ENCODE measurements around the gene LAIR1. TPM values are rescaled to one million over a fixed set of nuclear protein-coding genes. Genes with fewer than 3 reads are reported as not detected.

LAIR1 gene
- total RNA-seq, 1 donor from 2014 or later: 1.0 TPM

DNA sequence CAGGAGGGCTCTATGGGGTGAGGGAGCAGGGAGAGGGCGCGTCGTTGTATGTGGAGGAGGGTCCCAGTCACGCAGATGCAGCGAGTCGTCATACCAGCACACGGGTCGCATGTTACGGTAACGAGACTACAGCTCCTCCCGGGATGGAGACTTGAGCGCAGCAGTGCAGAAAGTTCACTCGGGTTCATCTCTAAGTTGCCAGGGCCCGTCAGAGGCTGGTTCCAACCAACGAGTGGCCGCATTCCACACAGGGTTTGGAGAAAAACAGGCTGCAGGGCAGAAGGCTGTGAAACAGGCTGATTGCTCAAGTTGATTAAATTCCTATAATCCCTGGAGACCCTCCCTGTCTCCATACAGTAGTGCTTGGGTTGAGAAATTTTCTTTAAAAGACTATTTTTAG is 28.6 kb upstream of the LAIR1 start:
- DNase-seq (ENCODE audit: low read depth): no peak
- Histone ChIP-seq H3K27me3 (ENCODE audit: control insufficient read depth, insufficient read depth, low read length) (peaks cover 9% of the 10 kb centered on the region), H3K4me3 (ENCODE audit: low read depth, low read length) (no peak overlapping the region), H3K36me3 (ENCODE audit: control insufficient read depth, insufficient read depth, low read length) (no peaks in the 10 kb centered on the region)
- TF ChIP-seq, protein P1, sequence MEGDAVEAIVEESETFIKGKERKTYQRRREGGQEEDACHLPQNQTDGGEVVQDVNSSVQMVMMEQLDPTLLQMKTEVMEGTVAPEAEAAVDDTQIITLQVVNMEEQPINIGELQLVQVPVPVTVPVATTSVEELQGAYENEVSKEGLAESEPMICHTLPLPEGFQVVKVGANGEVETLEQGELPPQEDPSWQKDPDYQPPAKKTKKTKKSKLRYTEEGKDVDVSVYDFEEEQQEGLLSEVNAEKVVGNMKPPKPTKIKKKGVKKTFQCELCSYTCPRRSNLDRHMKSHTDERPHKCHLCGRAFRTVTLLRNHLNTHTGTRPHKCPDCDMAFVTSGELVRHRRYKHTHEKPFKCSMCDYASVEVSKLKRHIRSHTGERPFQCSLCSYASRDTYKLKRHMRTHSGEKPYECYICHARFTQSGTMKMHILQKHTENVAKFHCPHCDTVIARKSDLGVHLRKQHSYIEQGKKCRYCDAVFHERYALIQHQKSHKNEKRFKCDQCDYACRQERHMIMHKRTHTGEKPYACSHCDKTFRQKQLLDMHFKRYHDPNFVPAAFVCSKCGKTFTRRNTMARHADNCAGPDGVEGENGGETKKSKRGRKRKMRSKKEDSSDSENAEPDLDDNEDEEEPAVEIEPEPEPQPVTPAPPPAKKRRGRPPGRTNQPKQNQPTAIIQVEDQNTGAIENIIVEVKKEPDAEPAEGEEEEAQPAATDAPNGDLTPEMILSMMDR (IDR thresholded peaks at IDR 0.05; ENCODE audit: insufficient read depth, low read length, poor library complexity, severe bottlenecking): no peak

DNA sequence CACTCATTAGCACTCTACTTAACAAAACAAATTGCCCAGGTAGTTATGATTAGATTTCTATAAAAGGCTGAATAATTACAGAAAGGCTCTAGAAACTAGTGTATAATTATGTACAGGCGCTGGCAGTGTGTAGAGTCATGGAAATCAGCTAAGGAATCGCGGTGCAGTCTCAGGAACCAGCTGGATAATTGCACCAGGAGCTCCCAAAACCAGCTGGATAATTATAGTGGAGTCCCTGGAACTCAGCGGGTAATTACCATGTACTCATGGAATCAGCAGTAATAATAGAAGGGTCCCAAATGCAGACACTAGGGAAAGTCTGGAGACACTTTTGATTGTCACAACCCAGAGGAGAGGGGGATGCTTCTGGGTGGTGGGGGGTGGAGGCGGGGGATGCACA is 27.4 kb upstream of the LAIR1 start:
- Histone ChIP-seq H3K27me3 (ENCODE audit: control insufficient read depth, insufficient read depth, low read length) (peaks cover 16% of the 10 kb centered on the region), H3K36me3 (ENCODE audit: control insufficient read depth, insufficient read depth, low read length) (no peaks in the 10 kb centered on the region), H3K4me3 (ENCODE audit: low read depth, low read length) (no peak overlapping the region)
- TF ChIP-seq, protein P1 (IDR thresholded peaks at IDR 0.05; ENCODE audit: insufficient read depth, low read length, poor library complexity, severe bottlenecking): no peak
- DNase-seq (ENCODE audit: low read depth): no peak

DNA sequence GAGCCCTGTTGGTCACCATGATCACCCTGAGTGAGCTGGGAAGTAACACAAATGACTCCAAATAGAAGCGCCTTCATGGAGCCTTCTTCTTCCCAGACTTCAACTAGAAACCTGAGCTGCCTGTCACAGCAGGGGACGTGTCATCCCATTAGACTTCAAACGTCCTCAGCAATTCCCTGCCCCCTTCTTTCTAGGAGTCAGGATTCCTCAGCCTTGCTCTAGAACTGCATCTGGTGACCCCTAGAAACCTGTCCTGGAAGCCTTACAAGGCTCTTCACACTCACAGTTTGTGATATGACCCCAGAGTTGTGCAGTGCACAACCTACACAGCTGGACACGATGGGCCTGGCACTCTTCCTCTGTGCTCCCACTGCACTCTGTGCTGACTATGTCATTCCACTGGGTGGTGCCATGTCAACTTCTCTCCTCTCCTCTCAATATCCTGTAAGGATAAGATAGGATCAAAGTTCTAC is 26.9 kb upstream of the LAIR1 start:
- Histone ChIP-seq H3K36me3 (ENCODE audit: control insufficient read depth, insufficient read depth, low read length) (no peaks in the 10 kb centered on the region), H3K4me3 (ENCODE audit: low read depth, low read length) (no peak overlapping the region), H3K27me3 (ENCODE audit: control insufficient read depth, insufficient read depth, low read length) (peaks cover 16% of the 10 kb centered on the region)
- no peak for DNase-seq (ENCODE audit: low read depth)
- TF ChIP-seq, protein P1 (IDR thresholded peaks at IDR 0.05; ENCODE audit: insufficient read depth, low read length, poor library complexity, severe bottlenecking): no peak

DNA sequence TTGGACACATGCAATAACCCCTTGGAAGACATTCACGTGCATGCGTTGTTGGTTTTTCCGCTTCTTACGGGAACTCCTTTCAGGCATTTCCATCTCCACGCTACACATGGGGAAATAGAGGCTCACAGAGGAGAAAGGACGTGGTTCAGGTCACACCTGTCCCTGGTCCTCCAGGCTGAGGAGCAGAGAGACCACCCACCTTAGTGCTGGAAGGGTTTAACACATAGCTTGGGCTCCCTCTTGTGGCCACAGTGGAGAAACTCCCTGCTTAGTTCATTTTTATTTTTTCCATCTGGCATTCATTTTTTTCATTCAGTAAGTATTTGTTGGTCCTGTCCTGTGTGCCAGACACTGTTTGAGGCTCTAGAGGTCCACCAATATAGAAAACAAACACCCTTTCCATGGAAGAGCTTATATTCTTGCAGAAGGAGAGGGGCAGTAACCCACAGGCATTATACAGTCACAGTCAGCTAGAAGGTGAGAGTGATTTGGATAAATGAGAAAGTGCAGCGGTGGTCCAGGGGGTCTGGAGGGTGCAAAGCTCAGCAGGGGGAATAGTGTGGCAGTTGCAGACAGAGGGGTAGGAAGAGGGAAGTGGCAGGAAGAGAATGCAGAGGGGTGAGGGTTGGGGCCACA is 26.3 kb upstream of the LAIR1 start:
- Histone ChIP-seq H3K27me3 (ENCODE audit: control insufficient read depth, insufficient read depth, low read length) (peaks cover 16% of the 10 kb centered on the region), H3K4me3 (ENCODE audit: low read depth, low read length) (no peak overlapping the region), H3K36me3 (ENCODE audit: control insufficient read depth, insufficient read depth, low read length) (no peaks in the 10 kb centered on the region)
- TF ChIP-seq, protein P1 (IDR thresholded peaks at IDR 0.05; ENCODE audit: insufficient read depth, low read length, poor library complexity, severe bottlenecking): peak; percentile 74
- peak; percentile 23 for DNase-seq (ENCODE audit: low read depth)

DNA sequence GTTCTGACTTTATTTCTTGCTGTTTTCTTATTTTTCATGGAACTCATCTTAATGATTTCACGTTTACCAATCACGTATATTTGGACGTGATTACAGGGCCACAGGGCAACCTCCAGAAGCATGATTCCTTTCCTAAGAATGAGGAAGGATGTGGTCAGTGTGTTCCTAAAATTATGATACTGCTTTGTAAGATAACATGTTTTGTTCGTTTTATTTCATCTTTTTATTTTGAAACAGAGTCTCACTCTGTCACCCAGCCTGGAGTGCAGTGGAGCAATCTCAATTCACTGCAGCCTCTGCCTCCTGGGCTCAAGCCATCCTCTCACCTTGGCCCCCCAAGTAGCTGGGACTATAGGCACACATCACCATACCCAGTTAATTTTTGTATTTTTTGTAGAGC is 24.8 kb upstream of the LAIR1 start:
- Histone ChIP-seq H3K36me3 (ENCODE audit: control insufficient read depth, insufficient read depth, low read length) (no peaks in the 10 kb centered on the region), H3K4me3 (ENCODE audit: low read depth, low read length) (no peak overlapping the region), H3K27me3 (ENCODE audit: control insufficient read depth, insufficient read depth, low read length) (peaks cover 16% of the 10 kb centered on the region)
- no peak for DNase-seq (ENCODE audit: low read depth)
- TF ChIP-seq, protein P1 (IDR thresholded peaks at IDR 0.05; ENCODE audit: insufficient read depth, low read length, poor library complexity, severe bottlenecking): no peak

DNA sequence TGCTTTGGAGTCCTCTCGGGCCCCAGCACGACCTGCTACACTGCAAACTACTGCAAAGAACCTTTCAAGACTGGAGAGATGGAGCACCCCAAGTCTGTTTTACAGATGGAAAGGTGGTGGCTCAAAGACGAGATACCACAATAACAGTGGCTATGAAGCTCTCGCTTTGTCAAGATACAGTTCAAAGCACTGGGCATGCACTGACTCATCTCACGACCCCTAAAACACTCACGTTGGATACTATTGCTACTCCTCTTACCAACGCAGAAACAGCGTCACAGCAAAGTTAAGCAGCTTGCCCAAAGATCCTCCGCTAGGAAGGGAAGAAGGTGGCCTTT is 24.0 kb upstream of the LAIR1 start:
- Histone ChIP-seq H3K36me3 (ENCODE audit: control insufficient read depth, insufficient read depth, low read length) (no peaks in the 10 kb centered on the region), H3K4me3 (ENCODE audit: low read depth, low read length) (no peak overlapping the region), H3K27me3 (ENCODE audit: control insufficient read depth, insufficient read depth, low read length) (peaks cover 16% of the 10 kb centered on the region)
- no peak for DNase-seq (ENCODE audit: low read depth)
- TF ChIP-seq, protein P1 (IDR thresholded peaks at IDR 0.05; ENCODE audit: insufficient read depth, low read length, poor library complexity, severe bottlenecking): no peak
